GM12864 (cell line): Measurements from ENCODE around the gene ABHD12.

Experiments
- DNase-seq: peaks from one replicate; pipeline ENCODE4 v3.0.0-alpha.2; 2011; ENCODE audit warnings: low read depth
- H3K4me3 ChIP-seq: 2 replicates; pipeline ENCODE4 v1.5.1; 2011; ENCODE audit warnings: mild to moderate bottlenecking, low read depth, low read length, control low read depth
- TF ChIP-seq, protein P1 (sequence below): IDR thresholded peaks from 2 replicates; pipeline ENCODE4 v1.5.1; 2011; ENCODE audit warnings: low read depth, mild to moderate bottlenecking, moderate library complexity, low read length, control low read depth, inconsistent platforms; ENCODE audit errors: missing control alignments

The ABHD12 gene

DNA sequence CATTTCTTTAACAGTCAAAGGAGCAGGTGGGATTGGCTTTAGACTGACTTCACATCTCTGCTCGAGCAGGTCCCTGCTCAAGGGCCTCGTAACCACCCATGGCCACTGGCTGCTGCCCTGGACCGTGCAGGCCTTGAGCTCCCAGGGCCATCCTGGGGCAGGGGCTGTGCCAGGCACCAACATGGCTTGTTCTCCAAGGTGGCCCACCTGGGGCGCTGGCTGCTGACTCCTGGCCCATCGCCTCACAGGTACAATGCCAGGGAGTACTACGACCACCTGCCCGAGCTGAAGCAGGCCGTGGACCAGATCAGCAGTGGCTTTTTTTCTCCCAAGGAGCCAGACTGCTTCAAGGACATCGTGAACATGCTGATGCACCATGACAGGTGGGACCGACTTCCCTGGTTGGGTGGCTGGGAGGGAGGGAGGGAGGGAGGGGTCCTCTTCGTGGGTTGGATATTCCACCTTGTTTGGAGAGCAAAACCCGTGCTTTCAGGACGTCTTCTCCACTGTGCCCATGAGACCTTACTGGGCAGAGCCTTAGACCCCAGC lies 96.7 kb downstream of the ABHD12 start:
- no peak for DNase-seq
- no peak overlapping the region for H3K4me3 ChIP-seq
- TF ChIP-seq, protein P1, sequence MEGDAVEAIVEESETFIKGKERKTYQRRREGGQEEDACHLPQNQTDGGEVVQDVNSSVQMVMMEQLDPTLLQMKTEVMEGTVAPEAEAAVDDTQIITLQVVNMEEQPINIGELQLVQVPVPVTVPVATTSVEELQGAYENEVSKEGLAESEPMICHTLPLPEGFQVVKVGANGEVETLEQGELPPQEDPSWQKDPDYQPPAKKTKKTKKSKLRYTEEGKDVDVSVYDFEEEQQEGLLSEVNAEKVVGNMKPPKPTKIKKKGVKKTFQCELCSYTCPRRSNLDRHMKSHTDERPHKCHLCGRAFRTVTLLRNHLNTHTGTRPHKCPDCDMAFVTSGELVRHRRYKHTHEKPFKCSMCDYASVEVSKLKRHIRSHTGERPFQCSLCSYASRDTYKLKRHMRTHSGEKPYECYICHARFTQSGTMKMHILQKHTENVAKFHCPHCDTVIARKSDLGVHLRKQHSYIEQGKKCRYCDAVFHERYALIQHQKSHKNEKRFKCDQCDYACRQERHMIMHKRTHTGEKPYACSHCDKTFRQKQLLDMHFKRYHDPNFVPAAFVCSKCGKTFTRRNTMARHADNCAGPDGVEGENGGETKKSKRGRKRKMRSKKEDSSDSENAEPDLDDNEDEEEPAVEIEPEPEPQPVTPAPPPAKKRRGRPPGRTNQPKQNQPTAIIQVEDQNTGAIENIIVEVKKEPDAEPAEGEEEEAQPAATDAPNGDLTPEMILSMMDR = no peak

DNA sequence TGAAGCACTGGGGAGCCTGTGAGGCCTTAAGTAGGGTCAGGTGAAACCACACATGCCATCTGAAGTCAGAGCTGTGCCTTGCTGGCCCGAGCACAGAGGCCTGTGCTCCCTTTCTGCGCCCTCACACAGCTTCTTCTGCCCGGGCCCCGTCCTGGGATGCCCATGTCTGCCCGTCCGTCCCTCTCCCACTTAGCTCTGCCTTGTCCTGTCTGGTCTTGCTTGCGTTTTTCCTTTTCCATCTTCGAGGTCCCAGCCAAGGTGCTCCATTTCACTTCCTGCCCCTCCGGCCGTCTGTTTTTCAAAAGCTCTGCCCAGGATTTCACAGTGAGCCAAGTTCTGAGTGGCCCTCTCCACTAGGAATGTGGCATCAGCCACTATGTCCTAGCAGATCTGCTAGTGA lies 97.1 kb downstream of the ABHD12 start:
- TF ChIP-seq, protein P1 = no peak
- no peak for DNase-seq
- H3K4me3 ChIP-seq = no peak overlapping the region

DNA sequence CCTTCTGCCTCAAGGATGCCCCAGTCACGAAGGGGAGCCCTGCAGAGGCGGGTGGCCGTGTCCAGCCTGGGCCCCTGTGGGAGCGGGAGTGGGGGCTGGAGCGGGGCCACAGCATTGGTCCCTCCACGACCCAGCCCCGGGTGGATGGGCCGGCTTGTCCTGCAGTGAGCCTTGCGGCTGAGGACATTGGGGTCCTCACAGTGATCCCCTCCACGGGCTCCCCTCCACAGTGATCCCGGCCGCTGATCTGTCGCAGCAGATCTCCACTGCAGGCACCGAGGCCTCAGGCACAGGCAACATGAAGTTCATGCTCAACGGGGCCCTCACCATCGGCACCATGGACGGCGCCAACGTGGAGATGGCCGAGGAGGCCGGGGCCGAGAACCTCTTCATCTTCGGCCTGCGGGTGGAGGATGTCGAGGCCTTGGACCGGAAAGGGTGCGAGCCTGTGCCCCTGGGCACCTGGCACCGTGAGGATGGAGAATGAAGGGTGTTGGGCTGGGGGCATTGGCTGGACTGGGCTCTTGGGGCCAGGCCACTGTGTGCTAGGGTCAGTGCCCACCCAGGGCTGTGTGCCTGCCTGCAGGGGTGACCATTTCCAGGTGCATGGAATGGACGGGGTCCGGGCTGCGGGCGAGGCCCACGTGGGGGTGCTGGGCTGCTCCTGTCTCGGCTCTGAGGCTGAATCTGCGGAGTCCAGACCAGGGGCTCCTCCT lies 98.3 kb downstream of the ABHD12 start:
- H3K4me3 ChIP-seq = no peak overlapping the region
- TF ChIP-seq, protein P1 = no peak

DNA sequence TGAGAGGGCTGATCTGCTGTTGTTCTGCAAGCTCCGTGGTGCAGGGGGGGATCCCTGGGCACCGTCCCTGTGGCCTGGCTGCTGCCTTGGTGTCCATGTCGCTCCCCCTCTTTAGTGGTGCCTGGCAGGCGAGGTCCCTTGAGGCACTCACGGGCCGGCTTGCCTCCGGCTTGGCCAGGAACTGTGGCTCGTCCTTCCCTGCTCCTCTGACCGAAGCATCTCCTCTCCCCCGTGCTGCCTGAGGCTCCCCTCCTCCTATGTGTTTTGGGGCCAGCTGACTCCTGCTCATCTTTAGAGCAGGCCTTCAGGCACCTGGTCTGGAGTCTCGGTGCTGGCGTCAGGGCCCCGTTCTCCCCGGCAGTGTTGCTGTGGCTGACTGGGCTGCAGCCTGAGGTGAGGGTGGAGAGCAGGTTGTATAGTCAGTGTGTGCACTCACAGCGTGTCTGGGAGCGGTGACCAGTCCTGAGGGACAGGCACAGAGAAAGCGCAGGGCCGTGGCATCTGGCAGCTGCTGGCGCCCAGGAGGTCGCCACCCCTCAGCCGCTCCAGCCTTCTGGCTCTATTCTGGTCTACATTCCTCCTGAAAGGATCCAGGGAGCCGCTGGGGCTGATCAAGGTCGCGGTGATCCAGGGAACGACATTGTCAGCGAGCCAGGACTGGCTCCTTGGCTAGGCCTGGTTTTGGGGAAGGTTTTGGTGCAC lies 99.1 kb downstream of the ABHD12 start:
- no peak overlapping the region for H3K4me3 ChIP-seq
- no peak for DNase-seq
- TF ChIP-seq, protein P1 = no peak

More for the DNA sequence above, 98.3 kb downstream of the ABHD12 start:
- no peak for DNase-seq

DNA sequence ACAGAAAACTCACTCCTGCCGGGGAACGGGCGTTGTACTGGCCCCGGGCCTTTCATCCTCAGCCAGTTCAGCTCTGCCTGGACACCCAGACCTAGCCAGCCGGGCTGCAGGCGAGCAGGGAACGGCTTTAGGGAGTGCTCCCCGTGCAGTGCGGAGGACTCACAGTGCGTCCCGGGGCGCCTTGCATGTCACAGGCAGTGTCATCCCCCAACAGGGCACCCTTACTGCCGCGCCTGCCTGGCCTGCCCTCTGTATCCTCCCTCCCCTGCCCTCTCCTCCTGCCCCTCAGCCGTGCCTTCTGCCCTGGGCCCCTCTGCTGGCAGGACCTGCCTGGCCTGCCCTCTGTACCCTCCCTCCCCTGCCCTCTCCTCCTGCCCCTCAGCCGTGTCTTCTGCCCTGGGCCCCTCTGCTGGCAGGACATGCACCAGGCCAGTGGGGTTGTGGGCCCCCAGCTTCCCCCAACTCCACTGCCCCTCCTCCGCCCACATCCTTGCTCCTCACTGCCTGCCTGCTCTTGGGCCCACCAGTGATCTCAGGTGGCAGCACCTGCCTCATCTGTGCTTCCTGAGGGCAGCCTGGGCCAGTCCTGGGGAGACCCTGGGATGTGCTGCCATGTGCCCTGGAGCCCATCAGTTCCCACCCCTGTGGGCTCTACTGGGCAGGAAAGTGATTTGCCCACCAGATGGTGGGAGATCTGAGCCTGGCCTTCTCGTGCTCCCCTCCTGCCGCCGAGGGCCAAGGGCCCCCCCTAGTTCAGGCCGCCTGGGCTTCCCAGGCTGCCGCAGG lies 99.8 kb downstream of the ABHD12 start:
- TF ChIP-seq, protein P1 = no peak
- no peak for DNase-seq
- no peak overlapping the region for H3K4me3 ChIP-seq

DNA sequence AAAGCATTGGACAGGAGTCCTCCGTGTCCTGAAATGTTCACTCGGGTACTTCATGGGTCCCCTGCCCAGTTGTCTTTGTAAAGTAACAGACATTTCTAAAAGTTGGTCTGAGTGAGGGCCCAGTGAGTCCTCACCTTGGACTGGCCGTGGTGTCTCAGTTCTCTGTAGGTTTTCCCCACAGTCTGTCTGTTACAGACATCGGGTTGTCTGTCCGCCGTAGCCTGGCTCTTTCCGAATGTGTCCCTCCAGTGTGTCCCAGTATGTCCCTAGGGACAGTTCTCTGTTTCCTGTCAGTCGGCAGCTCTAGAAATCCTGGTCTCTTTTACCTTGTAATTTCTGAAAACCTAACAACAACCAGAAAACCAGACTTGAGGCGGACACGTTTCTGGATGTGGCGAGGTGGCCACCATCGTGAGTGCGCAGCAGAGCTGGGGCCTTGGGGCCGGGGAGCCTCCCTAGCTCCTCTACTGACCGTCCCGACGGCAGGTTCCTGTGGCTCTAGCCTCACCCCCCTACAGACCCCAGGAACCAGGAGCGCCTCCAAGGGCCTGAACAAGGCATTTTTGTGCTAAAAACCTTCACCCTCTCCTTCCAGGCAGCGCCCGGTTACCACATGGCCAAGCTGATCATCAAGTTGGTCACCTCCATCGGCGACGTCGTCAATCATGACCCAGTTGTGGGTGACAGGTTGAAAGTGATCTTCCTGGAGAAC lies 100.6 kb downstream of the ABHD12 start:
- no peak overlapping the region for H3K4me3 ChIP-seq
- DNase-seq = no peak
- TF ChIP-seq, protein P1 = no peak
